Right lobe of liver (tissue), 4 donors: ENCODE results near the gene GALNT11.

Source experiments
- CTCF ChIP-seq, 4 donors: fragments of 200-600 bp in 3 of 4; fragments of 450-650 bp in 1 of 4; IDR thresholded peaks; one replicate each; pipeline versions ENCODE4 v1.5.1 to v1.8.0; 2016 to 2022; ENCODE audit warnings: antibody characterized with exemption in 4 of 4, mild to moderate bottlenecking in 2 of 4
- POLR2A ChIP-seq: fragments of 450-650 bp; IDR thresholded peaks from one replicate; pipeline ENCODE4 v1.6.1; 2017; ENCODE audit warnings: antibody characterized with exemption, mild to moderate bottlenecking
- donor health status: DM: no; HTN: no; CAD: no.
- donor health status: DM: no; HTN: no; CAD: no.
- donor health status: DM: no; HTN: yes; CAD: no.

- TF ChIP-seq CTCF (IDR thresholded peaks at IDR 0.05) (no peak), POLR2A (no peak)
Measured at GRCh38 chr7:152115021-152115718, 89.7 kb downstream of the GALNT11 start.
